Measurements from ENCODE around the gene ZNF560. TPM values are rescaled to one million over a fixed set of nuclear protein-coding genes. Genes with fewer than 3 reads are reported as not detected.
A peak's percentile ranks its signal among the peaks of the same experiment; 100 is the strongest.

The ZNF560 gene
- total RNA-seq, 2 experiments from 2014 or later, result not detected

GRCh38 chr19:9453953-9454352 lies 44.5 kb downstream of the ZNF560 start:
- H3K4me3 ChIP-seq (ENCODE audit: low read depth, low read length, poor library complexity, severe bottlenecking), result no peak overlapping the region
- no peak overlapping the region for H3K27ac ChIP-seq (ENCODE audit: low read depth, low read length, poor library complexity, severe bottlenecking)
- DNase-seq (ENCODE audit: low spot score), result no peak
- ChIA-PET CTCF (ENCODE audit: unreplicated experiment) (no interaction called here), POLR2A (no interaction called here)
- H3K79me2 ChIP-seq (ENCODE audit: insufficient read depth, low read depth, low read length), result no peaks in the 10 kb centered on the region
- H3K9me3 ChIP-seq (ENCODE audit: low read length), result peaks cover 6% of the 10 kb centered on the region; the same call in 1 of the 2 replicates
- BruUV-seq (replicated peaks), result no TSS peak
- H3K4me2 ChIP-seq (ENCODE audit: low read length), result no peak overlapping the region
- intact Hi-C loops (cut with micrococcal nuclease; ENCODE audit: unreplicated experiment), result no loop called here
- no peaks in the 10 kb centered on the region for H3K36me3 ChIP-seq (ENCODE audit: insufficient read depth, low read length)
- H3K9me2 ChIP-seq (ENCODE audit: insufficient read depth, low read length), result no peaks in the 10 kb centered on the region
- TF ChIP-seq EZH2phosphoT487 (IDR thresholded peaks at IDR 0.05; ENCODE audit: borderline replicate concordance, low read depth, low read length), result no peak
- H3K4me1 ChIP-seq (ENCODE audit: insufficient read depth, low read length, poor library complexity, severe bottlenecking), result no peaks in the 10 kb centered on the region
- no peaks in the 10 kb centered on the region for H4K20me1 ChIP-seq (ENCODE audit: insufficient read depth, low read length)
- H2AFZ ChIP-seq (ENCODE audit: low read length), result no peak overlapping the region

GRCh38 chr19:9445037-9445436 lies 53.4 kb downstream of the ZNF560 start:
- ChIA-PET POLR2A (no interaction called here), CTCF (ENCODE audit: unreplicated experiment) (no interaction called here)
- H4K20me1 ChIP-seq (ENCODE audit: insufficient read depth, low read length), result no peaks in the 10 kb centered on the region
- no peak overlapping the region for H3K4me3 ChIP-seq (ENCODE audit: low read depth, low read length, poor library complexity, severe bottlenecking)
- no peak overlapping the region for H3K27ac ChIP-seq (ENCODE audit: low read depth, low read length, poor library complexity, severe bottlenecking)
- no peak overlapping the region for H3K4me2 ChIP-seq (ENCODE audit: low read length)
- no peak for TF ChIP-seq EZH2phosphoT487 (IDR thresholded peaks at IDR 0.05; ENCODE audit: borderline replicate concordance, low read depth, low read length)
- no peak for TF ChIP-seq CTCF (conservative IDR thresholded peaks at IDR 0.05; ENCODE audit: low read length)
- H3K4me1 ChIP-seq (ENCODE audit: insufficient read depth, low read length, poor library complexity, severe bottlenecking), result no peaks in the 10 kb centered on the region
- H3K36me3 ChIP-seq (ENCODE audit: insufficient read depth, low read length), result no peaks in the 10 kb centered on the region
- intact Hi-C loops (cut with micrococcal nuclease; ENCODE audit: unreplicated experiment), result no loop called here
- H2AFZ ChIP-seq (ENCODE audit: low read length), result no peak overlapping the region
- no peaks in the 10 kb centered on the region for H3K9me2 ChIP-seq (ENCODE audit: insufficient read depth, low read length)
- no peaks in the 10 kb centered on the region; the same call in 1 of the 2 replicates for H3K9me3 ChIP-seq (ENCODE audit: low read length)
- no peaks in the 10 kb centered on the region for H3K79me2 ChIP-seq (ENCODE audit: insufficient read depth, low read depth, low read length)
- DNase-seq (ENCODE audit: low spot score), result no peak
- BruUV-seq (replicated peaks), result no TSS peak

DNA sequence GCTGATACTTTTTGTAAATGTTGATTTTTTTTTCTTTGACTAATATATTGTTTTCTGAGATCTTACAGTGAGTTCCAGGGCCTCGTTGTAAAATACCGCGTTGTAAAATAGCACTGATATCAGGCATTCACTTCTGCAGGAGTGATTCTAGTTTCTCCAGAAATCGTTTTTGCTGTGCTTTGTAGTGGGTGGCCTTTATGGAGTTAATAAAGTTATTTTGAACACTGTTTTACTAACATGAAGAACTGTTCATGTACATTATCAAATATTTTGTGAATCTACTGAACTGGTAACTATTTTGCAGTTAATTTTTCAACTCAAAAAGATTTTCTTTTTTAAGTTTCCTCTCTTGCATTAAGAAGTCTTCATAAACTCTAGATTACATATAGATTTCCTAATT lies 62.1 kb downstream of the ZNF560 start:
- Histone ChIP-seq H4K20me1 (ENCODE audit: insufficient read depth, low read length) (peaks cover 4% of the 10 kb centered on the region; the same call in 1 of the 2 replicates), H3K9me3 (ENCODE audit: low read length) (no peaks in the 10 kb centered on the region), H3K4me1 (ENCODE audit: insufficient read depth, low read length, poor library complexity, severe bottlenecking) (peaks cover 24% of the 10 kb centered on the region), H3K4me2 (ENCODE audit: low read length) (peak overlapping the region; percentile 94), H3K9me2 (ENCODE audit: insufficient read depth, low read length) (no peaks in the 10 kb centered on the region), H3K79me2 (ENCODE audit: insufficient read depth, low read depth, low read length) (peaks cover 38% of the 10 kb centered on the region), H3K27ac (ENCODE audit: low read depth, low read length, poor library complexity, severe bottlenecking) (no peak overlapping the region), H2AFZ (ENCODE audit: low read length) (peak overlapping the region; percentile 83; the same call in 1 of the 2 replicates), H3K4me3 (ENCODE audit: low read depth, low read length, poor library complexity, severe bottlenecking) (peak overlapping the region; percentile 93), H3K36me3 (ENCODE audit: insufficient read depth, low read length) (peaks cover 22% of the 10 kb centered on the region)
- DNase-seq (ENCODE audit: low spot score), result no peak
- no peak for TF ChIP-seq EZH2phosphoT487 (IDR thresholded peaks at IDR 0.05; ENCODE audit: borderline replicate concordance, low read depth, low read length)
- no peak for TF ChIP-seq CTCF (conservative IDR thresholded peaks at IDR 0.05; ENCODE audit: low read length)
- ChIA-PET POLR2A (no interaction called here), CTCF (ENCODE audit: unreplicated experiment) (no interaction called here)
- BruUV-seq (replicated peaks), result no TSS peak
- intact Hi-C loops (cut with micrococcal nuclease; ENCODE audit: unreplicated experiment), result loop anchor here (10.0 kb wide), 2 partner anchors 302 to 358 kb away; no protein-coding TSS in a partner anchor

Measured in OCI-LY7 (cell line).